Pulmonary artery endothelial cell (primary cell): ENCODE results near the gene ZBTB9. TPM values are rescaled to one million over a fixed set of nuclear protein-coding genes. Genes with fewer than 3 reads are reported as not detected.

Source experiments
- DNase-seq: peaks from one replicate; pipeline ENCODE4 v3.0.0-alpha.2; 2011; ENCODE audit warnings: low read depth, low spot score
- total RNA-seq: library from RNA; depleted of rRNA; stranded (reverse); fragments of >200 nt; gene quantifications from 2 replicates; pipeline ENCODE4 v1.2.3, GENCODE V29; 2014

Gene ZBTB9
- total RNA-seq, 1 donor from 2014 or later: 6.7 TPM

DNA sequence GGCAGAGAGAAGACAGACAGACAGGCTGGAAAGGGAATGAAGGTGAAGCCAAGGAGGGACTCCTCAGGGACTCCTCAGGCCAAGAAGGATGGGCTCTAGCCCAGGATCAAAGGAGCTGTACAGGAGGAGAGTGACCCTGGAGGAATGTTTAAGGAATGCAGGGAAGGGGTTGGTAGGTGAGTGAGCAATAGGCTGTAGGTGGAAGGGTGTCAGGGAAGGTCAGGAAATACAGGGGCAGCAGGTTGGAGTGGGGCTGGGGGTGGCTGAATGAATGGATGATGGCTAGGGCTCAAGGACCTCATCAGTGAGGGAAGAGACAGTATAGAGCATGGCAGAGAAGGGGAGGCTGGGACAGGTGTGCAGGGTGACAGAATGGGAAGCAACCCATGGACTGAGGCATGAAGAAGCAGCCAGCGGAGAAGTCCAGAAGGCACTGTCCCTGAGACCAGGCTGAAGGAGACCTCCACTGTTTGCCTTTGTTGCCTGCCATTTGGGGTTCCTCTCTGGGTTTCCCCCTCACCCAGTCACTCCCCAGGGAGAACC, 21.3 kb upstream of the ZBTB9 start:
- no peak for DNase-seq

- DNase-seq: no peak
Measured at GRCh38 chr6:33433544-33434191, 20.7 kb upstream of the ZBTB9 start.

DNA sequence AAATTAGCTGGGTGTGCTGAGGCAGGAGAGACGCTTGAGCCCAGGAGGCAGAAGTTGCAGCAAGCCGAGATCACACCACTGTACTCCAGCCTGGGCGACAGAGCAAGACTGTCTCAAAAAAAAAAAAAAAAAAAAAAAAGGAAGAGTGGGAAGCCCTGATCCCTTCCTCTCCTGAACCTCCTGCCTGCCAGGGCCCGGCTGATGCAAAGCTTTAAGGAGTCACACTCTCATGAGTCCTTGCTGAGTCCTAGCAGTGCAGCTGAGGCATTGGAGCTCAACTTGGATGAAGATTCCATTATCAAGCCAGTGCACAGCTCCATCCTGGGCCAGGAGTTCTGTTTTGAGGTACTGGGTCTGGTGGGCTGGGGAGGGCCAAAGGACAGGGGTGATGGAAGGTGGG, 19.4 kb upstream of the ZBTB9 start:
- DNase-seq: no peak

- DNase-seq: no peak
Measured at GRCh38 chr6:33437666-33438065, 16.7 kb upstream of the ZBTB9 start.

DNA sequence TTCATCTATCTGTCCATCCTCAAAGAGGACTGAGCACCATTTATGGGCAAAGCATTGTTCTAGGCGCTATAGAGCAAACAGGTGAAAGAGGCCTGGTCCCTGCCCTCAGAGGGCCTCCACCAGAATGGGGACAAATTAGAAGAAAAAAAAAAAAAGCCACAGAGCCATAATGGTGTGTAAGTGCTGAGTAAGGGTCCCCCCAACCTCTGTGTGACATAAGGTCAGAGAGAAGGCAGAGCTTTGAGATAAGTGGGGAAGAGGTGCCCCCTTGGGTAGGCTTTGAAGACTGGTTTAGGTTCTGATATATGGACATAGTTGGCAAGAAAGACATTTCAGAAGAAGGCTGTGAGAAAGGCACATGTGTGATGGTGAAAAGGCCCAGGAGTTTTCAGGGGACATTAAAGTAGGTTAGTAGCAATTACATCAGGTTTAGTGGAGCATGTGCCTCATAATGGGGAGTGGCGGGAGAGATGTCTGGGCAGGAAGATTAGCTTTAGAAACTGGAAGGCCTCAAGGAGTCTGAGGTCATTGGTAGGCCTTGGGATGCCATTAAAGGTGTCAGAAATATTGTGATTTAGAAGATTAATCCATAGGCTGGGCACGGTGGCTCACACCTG, 15.3 kb upstream of the ZBTB9 start:
- no peak for DNase-seq

DNA sequence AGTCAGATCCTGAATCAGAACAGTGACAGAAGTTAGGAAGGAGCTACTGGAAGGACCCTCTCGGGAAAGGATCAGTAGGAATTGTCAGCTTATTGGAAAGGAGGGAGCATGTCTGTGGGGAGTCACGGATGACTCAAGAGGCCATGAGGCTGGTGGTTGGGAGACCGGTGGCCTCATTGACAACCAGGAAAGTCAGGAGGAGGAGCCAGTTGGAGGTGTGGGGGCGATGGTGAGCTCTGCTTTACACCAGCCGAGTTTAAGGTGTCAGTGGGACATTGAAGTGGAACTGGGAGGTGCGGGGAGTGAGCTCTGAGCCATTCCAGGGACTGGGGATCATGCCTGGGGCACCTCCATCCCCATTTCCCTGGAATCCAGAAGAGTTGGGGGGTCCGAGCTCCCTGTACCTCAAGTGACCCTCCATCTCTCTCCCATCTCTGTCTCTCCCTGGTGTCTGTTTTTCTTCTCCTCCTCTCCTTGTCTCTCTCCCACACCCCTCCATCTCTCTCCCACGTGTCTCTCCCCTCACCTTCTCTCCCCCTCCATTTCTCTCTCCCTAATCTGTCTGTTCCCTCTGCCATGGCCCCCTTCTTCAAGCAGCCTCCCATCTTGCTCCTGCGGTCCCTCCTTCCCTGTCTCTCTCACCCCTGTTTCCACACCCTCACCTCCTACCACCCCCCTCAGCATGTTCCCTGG, 14.3 kb upstream of the ZBTB9 start:
- no peak for DNase-seq

DNA sequence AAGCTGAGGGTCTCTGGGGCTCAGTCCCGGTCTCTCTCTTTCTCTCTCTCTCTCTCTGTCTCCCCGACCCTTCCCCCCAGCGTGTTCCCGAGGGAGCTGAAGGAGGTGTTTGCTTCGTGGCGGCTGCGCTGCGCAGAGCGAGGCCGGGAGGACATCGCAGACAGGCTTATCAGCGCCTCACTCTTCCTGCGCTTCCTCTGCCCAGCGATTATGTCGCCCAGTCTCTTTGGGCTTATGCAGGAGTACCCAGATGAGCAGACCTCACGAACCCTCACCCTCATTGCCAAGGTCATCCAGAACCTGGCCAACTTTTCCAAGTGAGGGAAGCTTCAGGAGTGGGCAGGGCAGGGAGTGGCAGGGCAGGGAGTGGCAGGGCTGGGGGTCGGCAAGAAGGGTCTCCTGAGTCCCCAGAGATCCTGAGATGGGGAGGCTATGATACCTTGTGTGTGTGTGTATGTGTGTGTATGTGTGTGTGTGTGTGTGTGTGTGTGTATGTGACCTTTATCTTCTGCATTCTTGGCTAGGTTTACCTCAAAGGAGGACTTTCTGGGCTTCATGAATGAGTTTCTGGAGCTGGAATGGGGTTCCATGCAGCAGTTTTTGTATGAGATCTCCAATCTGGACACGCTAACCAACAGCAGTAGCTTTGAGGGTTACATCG, 13.6 kb upstream of the ZBTB9 start:
- DNase-seq: no peak

- DNase-seq: no peak
Measured at GRCh38 chr6:33441457-33441856, 12.9 kb upstream of the ZBTB9 start.

DNA sequence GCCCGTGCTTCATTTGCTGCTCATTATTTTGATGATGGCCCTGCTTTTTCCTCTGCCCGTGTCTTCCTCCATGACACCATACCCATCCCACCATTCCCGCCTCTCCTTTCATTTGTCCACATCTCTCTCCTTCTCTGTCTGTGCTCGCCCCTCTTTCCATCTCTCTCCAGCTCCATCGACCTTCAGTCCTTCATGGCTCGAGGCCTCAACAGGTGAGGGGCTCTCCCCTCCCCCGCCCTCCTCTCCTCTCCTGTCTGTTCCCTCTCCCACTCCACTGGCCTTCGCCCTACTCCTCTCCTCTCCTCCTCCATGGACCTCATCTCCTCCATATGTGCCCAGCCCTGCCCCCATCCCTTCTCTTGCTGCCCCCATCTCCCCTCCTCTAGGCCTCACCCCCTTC, 12.1 kb upstream of the ZBTB9 start:
- no peak for DNase-seq

- no peak for DNase-seq
Measured at GRCh38 chr6:33443025-33443424, 11.4 kb upstream of the ZBTB9 start.

- DNase-seq: no peak
Measured at GRCh38 chr6:33443619-33444504, 10.5 kb upstream of the ZBTB9 start.

- DNase-seq: no peak
Measured at GRCh38 chr6:33445119-33445603, 9.2 kb upstream of the ZBTB9 start.

DNA sequence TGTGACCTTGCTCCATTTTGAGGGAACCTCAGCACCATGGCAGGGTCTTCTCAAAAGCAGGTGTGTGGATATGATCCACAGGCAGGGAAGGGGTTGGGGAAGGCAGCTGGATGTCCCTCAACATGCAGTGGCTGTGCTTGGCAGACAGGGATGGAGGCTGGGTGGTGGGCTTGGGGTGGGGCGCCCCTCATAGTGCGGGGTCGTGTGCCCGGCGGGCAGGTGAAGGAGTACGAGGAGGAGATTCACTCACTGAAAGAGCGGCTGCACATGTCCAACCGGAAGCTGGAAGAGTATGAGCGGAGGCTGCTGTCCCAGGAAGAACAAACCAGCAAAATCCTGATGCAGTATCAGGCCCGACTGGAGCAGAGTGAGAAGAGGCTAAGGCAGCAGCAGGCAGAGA, 8.0 kb upstream of the ZBTB9 start:
- DNase-seq: no peak

DNA sequence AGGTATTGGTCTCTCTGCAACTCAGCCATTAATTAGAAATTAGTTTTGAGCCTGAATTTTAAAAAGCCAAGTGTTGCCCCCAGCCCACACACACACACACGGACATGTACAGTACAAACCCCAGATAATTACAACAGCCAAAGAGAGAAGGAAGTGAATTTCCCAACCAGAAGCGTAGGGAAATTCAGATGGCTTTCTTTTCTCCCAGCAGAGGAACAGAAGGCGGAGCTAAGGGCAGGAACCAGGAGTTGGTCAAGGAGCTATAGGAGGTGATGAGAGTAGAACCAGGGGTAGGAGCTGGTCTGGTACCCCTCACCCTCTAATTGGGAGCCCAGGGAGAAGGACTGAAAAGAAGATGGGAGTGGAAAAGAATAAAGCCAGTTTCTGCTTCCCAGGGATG, 3.9 kb upstream of the ZBTB9 start:
- no peak for DNase-seq

- DNase-seq: no peak
Measured at GRCh38 chr6:33451606-33452005, 2.8 kb upstream of the ZBTB9 start.

GRCh38 chr6:33452496-33452895, 1.9 kb upstream of the ZBTB9 start:
- no peak for DNase-seq

DNA sequence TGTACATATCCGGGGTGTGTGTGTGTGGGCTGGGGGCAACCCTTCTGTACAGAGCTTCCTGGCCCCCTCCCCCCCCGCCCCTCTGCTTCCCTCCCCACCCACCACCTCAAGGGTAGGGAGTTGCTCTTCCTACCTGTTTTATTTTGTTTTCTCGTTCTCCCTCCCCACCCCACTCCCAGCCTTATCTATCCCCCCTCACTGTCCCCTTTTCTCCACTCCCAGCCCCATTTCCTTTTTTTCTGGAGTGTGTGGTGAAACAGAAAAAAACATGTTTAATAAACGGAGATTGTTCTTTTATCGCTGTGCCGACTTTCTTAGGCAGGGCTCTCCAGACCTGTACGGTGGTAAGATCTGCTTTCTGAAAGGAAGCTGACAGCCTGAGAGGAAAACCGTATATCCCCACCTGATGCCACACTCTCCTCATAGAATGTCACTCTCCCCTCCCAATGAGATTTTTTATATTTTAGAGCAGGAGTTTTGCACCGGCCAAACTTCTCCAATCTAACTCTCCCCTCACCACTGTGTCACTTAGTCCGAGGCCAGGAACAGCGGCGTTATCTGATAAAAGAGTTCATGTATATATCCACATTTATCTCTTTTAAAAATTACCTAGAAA, 875 bp upstream of the ZBTB9 start:
- no peak for DNase-seq

DNA sequence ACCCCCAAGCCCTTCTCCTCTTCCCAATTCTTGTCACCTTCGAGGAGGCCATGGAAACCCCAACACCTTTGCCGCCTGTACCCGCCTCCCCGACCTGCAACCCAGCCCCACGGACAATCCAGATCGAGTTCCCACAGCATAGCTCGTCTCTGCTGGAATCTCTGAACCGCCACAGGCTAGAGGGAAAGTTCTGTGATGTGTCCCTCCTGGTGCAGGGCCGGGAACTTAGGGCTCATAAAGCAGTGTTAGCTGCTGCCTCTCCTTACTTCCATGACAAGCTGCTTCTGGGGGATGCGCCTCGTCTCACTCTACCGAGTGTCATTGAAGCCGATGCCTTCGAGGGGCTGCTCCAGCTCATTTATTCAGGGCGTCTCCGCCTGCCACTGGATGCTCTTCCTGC, 675 bp downstream of the ZBTB9 start:
- no peak for DNase-seq

DNA sequence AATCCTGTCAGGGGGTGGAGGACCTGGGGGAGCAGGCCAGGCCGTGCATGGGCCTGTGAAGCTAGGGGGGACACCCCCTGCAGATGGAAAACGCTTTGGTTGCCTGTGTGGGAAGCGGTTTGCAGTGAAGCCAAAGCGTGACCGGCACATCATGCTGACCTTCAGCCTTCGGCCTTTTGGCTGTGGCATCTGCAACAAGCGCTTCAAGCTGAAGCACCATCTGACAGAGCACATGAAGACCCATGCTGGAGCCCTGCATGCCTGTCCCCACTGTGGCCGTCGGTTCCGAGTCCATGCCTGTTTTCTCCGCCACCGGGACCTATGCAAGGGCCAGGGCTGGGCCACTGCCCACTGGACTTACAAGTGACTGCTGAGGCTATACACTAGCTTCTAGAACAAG, 1.8 kb downstream of the ZBTB9 start:
- no peak for DNase-seq

DNA sequence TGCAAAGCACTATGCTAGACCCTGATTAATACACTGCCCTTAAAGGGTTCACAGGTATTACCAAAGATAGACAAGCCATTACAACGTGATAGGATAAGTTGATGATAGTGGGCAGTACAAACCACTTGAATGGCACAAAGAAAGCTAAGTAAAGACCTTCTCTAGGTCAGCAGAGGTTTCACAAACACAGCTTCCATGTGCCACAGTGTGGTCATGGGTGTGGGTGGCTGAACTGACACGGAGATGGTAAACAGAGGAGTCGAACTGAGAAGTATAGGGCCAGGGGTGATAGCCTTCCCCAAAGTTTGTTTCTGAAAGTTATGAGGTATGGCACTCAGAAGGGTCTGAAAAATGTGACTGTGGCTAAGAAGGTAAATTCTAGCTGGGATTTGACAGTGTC, 4.3 kb downstream of the ZBTB9 start:
- no peak for DNase-seq

DNA sequence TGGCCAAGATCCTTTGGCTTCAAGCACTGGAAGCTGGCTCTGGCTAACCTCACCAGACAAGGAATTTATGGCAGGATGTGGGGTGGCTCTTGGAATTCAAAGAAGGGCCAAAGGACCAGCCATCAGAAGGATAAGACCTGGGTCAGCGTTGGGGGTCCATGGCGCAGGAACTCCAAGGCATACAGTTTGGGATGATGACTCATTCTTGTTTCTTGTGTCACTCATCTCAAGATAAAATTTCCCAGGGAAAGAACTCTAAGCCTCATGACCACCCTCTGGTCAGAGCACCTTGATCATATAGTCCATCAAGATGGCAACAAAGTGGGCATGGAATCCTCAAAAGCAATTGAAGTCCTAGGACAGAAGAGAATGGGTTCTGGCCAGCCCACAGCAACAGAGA, 4.8 kb downstream of the ZBTB9 start:
- DNase-seq: no peak
